NCI-H128 (cell line): ENCODE results near the gene CASK.
"Not testable (repeated sequence)": the region's sequence is repeated elsewhere in the genome, so short reads cannot be mapped to it uniquely, and the experiment has no call there.

ENCODE experiments used
- DNase-seq: peaks from one replicate; lab custom pipeline; 2025; ENCODE audit not compliant: unreplicated experiment; lab: John Stamatoyannopoulos, UW

CASK gene

DNA sequence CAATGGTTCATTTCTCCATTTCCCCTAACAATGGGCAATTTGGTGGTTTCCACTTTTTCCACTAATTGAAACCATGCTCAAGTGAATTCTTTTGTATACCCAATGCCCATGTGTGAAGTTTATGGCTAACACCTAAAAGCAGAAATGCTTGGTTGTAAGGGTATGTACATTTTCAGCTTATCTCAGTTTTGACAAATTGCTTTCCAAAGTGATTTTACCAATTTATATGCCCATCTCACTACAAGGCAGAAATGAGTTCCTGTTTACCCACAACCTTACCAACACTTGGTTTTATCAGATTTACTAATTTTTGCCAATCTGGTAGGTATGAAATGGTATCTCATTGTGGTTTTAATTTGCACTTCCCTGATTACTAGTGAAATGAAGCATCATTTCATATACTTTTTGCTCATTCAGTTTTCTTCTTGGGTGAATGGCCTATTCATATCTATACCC lies 219.8 kb downstream of the CASK start:
- DNase-seq: no peak

DNA sequence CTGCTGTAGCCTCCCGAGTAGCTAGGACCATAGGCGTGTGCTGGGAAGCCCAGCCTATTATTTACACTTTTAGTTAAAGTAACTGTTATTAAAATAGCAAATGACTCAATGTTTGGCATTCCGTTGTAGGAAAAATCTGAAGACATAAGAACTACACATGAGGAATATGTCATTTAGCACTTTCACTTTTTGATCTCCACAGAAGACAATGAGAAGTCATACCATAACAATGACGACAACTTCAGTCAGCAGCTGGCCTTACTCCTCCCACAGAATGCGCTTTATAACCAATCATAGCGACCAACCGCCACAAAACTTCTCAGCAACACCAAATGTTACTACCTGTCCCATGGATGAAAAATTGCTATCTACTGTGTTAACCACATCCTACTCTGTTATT lies 227.9 kb downstream of the CASK start:
- DNase-seq: no peak

DNA sequence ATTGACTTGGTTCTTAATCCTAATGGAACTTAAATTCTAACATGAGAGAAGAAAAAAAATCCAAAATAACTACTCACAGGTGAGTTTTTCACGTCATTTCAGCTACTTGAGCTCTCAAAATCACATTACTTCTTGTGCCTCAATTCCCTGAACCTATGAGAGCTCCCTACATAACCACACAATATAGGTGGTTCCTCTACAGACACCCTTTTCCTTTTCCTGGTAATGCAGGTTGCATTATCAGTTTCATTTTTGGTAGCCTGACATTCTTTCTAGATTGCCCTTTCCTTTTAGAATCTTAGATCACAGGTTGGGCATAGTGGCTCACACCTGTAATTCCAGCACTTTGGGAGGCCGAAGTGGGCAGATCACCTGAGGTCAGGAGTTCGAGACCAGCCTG lies 230.3 kb downstream of the CASK start:
- no peak for DNase-seq

DNA sequence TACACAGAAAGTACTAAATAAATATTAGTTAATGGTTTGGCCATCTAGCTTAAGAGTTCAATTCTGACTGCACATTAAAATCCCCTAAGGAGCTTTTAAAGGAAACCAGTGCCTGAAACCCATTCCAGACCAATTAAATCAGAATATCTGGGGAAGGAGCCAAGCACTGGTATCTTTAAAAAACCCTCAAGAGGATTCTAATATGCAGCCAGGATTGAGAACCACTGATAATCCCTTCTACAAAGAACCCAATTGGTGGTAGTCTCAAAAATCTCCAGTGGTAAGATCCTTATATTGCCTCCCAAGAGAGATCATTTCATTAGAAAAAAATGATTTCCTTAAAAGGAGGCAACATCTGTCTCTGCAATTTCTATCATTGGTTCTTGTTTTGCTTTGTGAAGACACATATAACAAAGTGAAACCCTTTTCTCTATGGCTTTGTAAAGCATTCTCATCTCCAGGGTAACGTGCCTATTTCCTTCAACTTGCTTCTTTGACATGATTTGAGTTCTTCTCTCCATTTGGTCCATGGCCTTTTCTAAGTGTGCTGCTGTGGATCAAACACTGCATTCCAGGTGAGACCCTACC lies 231.1 kb downstream of the CASK start:
- no peak for DNase-seq

DNA sequence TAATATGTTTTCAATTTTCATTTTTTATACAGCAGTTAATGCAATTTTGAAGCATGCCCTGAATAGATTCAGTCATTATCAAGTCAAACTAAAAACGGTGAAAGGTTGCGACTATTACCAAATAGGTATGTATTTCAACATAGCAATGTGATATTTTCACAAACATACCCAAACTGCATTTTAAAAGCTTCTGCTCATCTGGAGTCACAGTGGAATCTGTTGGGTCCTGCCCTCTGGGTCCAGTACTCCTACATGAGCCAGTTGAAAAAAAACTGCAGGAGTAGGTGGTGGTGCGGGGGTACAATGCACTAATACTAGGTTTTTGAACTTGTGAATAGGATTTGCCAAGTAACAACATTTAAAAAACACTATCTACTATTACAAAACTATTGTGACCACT lies 233.6 kb downstream of the CASK start:
- no peak for DNase-seq

DNA sequence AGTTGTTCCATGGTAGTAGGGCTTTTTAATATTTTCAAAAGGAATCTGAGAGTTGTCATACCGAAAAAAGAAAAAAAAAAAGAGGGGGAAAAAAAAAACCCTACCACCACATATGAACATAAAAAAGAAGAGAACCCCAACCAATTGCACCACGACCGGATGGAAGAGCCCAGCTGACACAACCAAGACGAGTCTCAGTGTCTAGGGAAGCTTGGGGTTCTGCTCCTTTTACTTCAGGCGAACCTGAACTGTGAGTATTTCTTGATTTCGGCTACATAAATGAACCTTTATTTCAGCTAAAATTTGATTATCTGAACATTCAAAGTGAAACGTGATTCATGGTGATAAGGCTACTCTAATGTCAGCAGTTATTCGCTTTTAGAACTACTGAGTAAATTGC lies 234.5 kb downstream of the CASK start, which contains the start of gene GPR34:
Gene GPR34, plus strand, starts transcription at position 139 of the 400 bp plus-strand sequence. CDS start 6,661 bp downstream, outside the sequence.
- DNase-seq: no peak

DNA sequence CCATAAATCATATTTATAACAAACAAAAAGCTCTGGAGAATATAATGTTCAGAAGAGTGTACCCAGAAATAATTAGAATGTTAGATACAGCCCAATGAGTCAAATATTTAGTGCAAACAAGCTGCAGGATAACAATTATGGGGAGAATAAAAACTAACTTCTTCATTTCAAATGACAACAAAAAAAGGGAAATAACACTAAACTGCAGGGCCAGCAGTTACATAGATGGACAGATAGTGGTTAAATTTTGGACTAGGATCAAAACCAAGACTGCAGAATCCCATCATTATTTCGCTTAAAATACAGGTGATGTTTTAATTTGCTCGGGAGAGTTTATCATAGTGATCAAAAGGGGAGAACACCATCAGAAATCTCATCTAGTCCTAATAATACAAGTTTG lies 235.2 kb downstream of the CASK start:
- DNase-seq: no peak

DNA sequence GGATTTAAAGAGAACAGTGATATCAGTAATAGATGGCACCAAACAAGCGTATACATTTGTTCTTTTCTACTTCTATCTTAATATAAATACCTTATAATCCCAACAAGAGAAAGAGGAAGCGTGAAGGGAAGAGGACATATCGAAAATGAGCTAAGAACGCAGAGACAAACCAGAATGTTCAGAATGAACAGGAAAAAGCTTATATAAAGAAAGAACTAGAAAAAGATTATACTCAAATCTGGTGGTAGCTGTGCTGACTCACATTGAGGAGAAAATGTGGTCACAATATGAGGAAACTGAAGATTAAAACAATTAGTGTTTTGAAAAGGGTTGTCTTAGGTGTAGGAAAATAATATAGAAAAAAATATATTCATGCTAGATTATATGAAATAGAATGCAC lies 236.6 kb downstream of the CASK start:
- no peak for DNase-seq

- DNase-seq: no peak
Observed at GRCh38 chrX:41684940-41685339, 238.4 kb downstream of the CASK start.

GRCh38 chrX:41684138-41684537 lies 239.2 kb downstream of the CASK start:
- no peak for DNase-seq

GRCh38 chrX:41677183-41678060 lies 245.9 kb downstream of the CASK start:
- DNase-seq: no peak

- not testable (repeated sequence) for DNase-seq
Observed at GRCh38 chrX:41676361-41676760, 247.0 kb downstream of the CASK start.

DNA sequence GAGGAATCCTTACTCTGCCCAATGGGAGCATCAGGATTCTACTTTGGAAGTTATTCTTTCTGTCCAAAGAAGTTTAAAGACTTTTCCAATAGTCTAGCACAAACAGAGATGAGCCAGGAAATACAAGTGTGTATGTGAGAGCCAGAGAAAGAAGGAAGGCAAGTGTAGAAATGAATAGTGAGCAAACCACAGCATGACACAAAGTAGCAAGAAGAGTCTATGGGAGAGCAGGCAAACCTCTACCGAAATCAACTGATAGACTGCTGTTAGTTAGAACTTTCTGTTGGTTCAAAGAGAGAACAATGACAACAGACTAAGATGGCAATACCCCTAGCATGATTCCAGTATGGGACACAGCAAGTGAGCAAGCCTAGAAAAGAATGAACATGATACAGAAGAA lies 250.7 kb downstream of the CASK start:
- DNase-seq: no peak

DNA sequence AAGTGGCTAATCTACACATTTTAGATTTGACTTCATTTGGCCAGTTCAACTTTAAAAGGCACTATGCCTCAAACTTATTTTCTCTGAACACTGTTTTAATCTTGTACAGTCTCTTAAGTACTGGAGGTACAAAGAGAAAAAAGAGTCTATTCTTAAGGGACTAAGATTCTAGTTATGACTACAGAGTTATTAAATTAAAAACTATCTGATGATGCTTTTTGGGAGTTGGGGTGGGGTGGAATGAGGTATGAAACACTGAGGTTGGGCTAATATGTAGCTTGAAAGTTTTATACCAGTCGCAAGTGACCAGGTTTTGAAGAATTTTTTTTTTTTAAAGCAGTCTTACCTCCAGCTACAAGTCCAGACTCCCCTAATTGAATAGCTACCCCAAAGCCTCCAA lies 252.3 kb downstream of the CASK start:
- no peak for DNase-seq

GRCh38 chrX:41670112-41670511 lies 253.2 kb downstream of the CASK start:
- DNase-seq: no peak

DNA sequence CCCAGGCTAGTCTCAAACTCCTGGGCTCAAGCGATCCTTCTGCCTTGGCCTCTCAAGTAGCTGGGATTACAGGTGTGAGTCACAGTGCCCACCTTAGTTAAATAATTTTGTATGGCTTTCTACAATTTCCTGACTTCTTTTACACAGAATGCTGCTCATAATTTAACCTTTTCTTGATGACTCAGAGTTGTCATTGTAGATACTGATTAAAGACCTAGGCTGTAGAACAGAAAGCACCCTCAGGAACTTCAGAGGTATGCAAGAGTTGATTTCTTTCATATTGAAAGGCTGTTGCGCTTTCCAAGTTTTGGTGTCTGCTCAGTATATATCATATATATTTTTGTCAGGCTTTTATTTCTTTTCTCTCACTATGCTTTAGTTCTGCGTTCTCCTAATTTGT lies 255.7 kb downstream of the CASK start:
- no peak for DNase-seq

DNA sequence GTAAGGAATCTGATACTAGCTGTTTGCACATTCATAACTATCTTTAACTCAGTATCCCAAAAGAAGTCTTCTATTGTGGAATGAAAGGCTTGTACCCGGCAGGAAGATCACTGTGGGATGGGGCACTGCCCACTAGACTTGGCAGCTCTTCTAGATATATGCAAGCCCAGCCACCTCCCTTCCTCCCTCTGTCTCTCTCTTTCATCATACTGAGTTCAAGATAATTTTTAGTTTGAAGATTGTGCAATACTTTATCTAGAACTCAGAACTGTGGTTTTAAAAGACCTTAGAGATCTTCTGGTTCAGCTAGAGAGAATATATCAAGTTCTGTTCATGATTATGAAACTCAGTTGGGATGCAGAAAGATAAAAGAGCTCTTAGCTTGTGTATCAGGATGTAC lies 257.1 kb downstream of the CASK start:
- no peak for DNase-seq

DNA sequence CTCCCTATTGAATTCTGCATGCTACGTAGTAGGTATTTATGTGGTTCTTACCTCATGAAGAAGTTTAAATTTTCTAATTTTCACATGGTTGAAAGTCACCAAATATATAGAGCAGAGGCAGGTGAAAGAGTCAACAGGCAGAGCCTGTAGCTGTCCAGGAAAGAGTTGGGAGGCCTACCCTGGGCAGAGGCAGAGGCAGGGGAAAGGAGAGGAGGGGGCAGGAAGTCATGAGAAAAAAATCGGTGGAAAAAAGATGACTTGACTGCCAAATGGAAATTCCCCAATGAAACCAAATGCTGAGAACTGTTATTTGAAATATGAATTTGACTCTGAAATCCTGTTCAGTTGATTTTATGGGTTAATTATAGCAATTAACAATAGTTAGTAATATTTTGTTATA lies 257.7 kb downstream of the CASK start:
- DNase-seq: no peak

- DNase-seq: no peak
Observed at GRCh38 chrX:41664908-41665307, 258.4 kb downstream of the CASK start.

GRCh38 chrX:41664375-41664901 lies 258.9 kb downstream of the CASK start:
- DNase-seq: no peak

DNA sequence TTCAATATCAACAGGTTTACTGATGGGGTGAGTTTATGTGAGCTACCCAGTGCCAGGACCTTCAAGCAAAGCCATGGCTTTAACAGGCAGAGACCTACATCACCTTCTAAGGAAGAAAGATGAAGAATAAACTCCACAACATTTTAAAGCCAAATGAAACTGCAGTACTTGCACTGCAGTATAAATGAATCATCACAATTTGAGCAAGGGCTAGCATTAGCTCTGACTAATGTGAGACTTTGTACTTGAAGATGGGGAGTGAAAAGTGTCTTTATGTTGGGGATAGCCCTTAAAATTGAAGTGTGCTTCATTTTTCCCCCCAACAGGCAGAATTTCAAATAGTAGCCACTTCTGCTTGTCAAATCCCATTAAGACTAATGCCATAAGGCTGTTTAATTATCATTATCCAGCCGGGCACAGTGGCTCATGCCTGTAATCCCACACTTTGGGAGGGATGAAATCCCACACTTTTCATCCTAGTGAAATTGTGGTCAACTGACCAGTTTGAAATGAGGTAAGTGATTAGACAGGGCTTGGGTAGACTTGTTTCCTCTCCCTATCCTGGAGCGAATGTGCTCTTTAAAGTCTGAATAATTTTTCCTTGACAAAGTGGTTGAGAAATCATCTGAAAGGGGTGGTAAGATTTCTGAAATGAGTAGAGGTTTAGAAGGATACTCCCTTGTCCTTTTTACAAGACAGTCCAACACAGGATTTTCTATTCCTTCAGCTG lies 261.8 kb downstream of the CASK start:
- no peak for DNase-seq

DNA sequence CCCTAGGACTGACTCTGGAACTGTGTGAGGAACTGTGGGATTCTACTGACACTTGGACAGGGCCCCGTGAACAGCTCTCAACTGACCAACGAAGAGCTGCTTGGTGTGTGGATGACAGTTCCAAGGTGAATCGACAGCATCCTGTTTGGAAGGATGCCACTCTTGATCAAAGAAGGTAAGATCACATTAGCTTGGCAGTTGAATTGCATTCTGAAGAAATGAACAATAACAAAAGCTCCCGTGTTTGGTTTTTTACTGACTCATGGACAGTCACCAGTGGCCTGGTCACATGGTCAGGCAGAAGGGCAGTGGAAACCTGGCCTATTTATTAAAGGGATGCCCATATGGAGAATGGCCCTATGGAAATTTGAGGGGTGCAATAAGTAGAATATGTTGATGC lies 267.7 kb downstream of the CASK start:
- DNase-seq: no peak
